GM23338 (cell line): ENCODE results near the gene SPTLC2. TPM values are rescaled to one million over a fixed set of nuclear protein-coding genes. Genes with fewer than 3 reads are reported as not detected.

ENCODE experiments used
- ATAC-seq: fragments of 200-7000 bp; cut with Tn5 transposase; 3 replicates; pipeline ENCODE4 v1.9.1; 2020
- DNase-seq: peaks from one replicate; pipeline ENCODE4 v3.0.0-alpha.2; 2015; ENCODE audit warnings: low spot score
- H2AFZ ChIP-seq: fragments of 200-600 bp; sonication (generic); 2 replicates; pipeline ENCODE4 v1.8.0; 2016; ENCODE audit warnings: antibody characterized with exemption, mild to moderate bottlenecking, moderate library complexity
- H3F3A ChIP-seq: fragments of 200-600 bp; sonication (generic); replicated peaks from 2 replicates; pipeline ENCODE4 v1.8.0; 2017; ENCODE audit warnings: antibody characterized with exemption, mixed run types, low read depth
- H3K27ac ChIP-seq: fragments of 200-600 bp; sonication (generic); 2 replicates; pipeline ENCODE4 v1.6.1; 2016; ENCODE audit warnings: low read depth
- H3K27me3 ChIP-seq: fragments of 200-600 bp; sonication (generic); 2 replicates; pipeline ENCODE4 v1.8.0; 2016; ENCODE audit warnings: mild to moderate bottlenecking, mixed run types, moderate library complexity; ENCODE audit not compliant: insufficient read depth
- H3K36me3 ChIP-seq: fragments of 200-600 bp; sonication (generic); 2 replicates; pipeline ENCODE4 v1.8.0; 2016; ENCODE audit warnings: mild to moderate bottlenecking; ENCODE audit not compliant: insufficient read depth
- H3K4me1 ChIP-seq: fragments of 200-600 bp; sonication (generic); 2 replicates; pipeline ENCODE4 v1.8.0; 2016; ENCODE audit warnings: mild to moderate bottlenecking, moderate library complexity; ENCODE audit not compliant: insufficient read depth
- H3K4me2 ChIP-seq: fragments of 200-600 bp; sonication (generic); 2 replicates; pipeline ENCODE4 v1.7.1; 2017; ENCODE audit warnings: mixed run types
- H3K4me3 ChIP-seq: fragments of 200-600 bp; sonication (generic); 2 replicates; pipeline ENCODE4 v1.6.1; 2016; ENCODE audit warnings: mixed run types
- H3K79me2 ChIP-seq: fragments of 200-600 bp; sonication (generic); replicated peaks from 2 replicates; pipeline ENCODE4 v1.8.0; 2017; ENCODE audit warnings: mild to moderate bottlenecking; ENCODE audit not compliant: insufficient read depth
- H3K9me2 ChIP-seq: fragments of 200-600 bp; sonication (generic); 2 replicates; pipeline ENCODE4 v1.8.0; 2017; ENCODE audit not compliant: insufficient read depth
- H4K20me1 ChIP-seq: fragments of 200-600 bp; sonication (generic); replicated peaks from 2 replicates; pipeline ENCODE4 v1.8.0; 2017; ENCODE audit warnings: mild to moderate bottlenecking; ENCODE audit not compliant: insufficient read depth
- H3K27ac Mint-ChIP-seq: 2 replicates; pipeline ENCODE4 v1.8.0; 2020; ENCODE audit warnings: inconsistent platforms, mild to moderate bottlenecking, moderate library complexity, mixed read lengths
- H3K27me3 Mint-ChIP-seq: 3 replicates; pipeline ENCODE4 v1.8.0; 2022; ENCODE audit warnings: low read depth, mild to moderate bottlenecking, moderate library complexity, mixed read lengths, inconsistent platforms; ENCODE audit not compliant: insufficient read depth, poor library complexity
- H3K36me3 Mint-ChIP-seq: 3 replicates; pipeline ENCODE4 v1.8.0; 2021; ENCODE audit warnings: low read depth, mild to moderate bottlenecking, inconsistent platforms, moderate library complexity, mixed read lengths
- H3K4me1 Mint-ChIP-seq: 3 replicates; pipeline ENCODE4 v1.8.0; 2020; ENCODE audit warnings: mild to moderate bottlenecking, inconsistent platforms, mixed read lengths
- H3K4me3 Mint-ChIP-seq: 3 replicates; pipeline ENCODE4 v1.8.0; 2021; ENCODE audit warnings: moderate library complexity, mild to moderate bottlenecking, inconsistent platforms, mixed read lengths
- H3K9me3 Mint-ChIP-seq: 3 replicates; pipeline ENCODE4 v1.8.0; 2020; ENCODE audit warnings: moderate library complexity, mild to moderate bottlenecking, inconsistent platforms, mixed read lengths
- CREB1 ChIP-seq: fragments of 250-450 bp; sonication (Bioruptor Pico); IDR thresholded peaks from 2 replicates; pipeline ENCODE4 v1.5.0; 2020; ENCODE audit warnings: low read depth, mild to moderate bottlenecking, moderate library complexity
- EZH2 ChIP-seq: fragments of 200-600 bp; sonication (generic); IDR thresholded peaks from one replicate; pipeline ENCODE4 v1.8.0; 2017; ENCODE audit warnings: antibody characterized with exemption, mild to moderate bottlenecking, low read depth; ENCODE audit not compliant: unreplicated experiment
- STAT1 ChIP-seq: IDR thresholded peaks from one replicate; pipeline ENCODE4 v1.6.1; 2016; ENCODE audit warnings: antibody characterized with exemption; ENCODE audit not compliant: unreplicated experiment
- ZNF331 ChIP-seq: fragments of 250-450 bp; sonication (Bioruptor Pico); IDR thresholded peaks from 2 replicates; pipeline ENCODE4 v1.5.0; 2020; ENCODE audit warnings: low read depth, mild to moderate bottlenecking, moderate library complexity
- polyA plus RNA-seq: library from polyadenylated mRNA; unstranded; fragments of >200 nt; fragmentation: Nextera tagmentation; extraction: Ambion mirVana; gene quantifications from 2 replicates; pipeline ENCODE4 v1.2.1, GENCODE V29; 2016
- total RNA-seq: library from RNA; depleted of rRNA; stranded (reverse); fragments of >200 nt; shearing (Covaris generic); gene quantifications from 2 replicates; pipeline ENCODE4 v1.2.3, GENCODE V29; 2014
- TF ChIP-seq, protein P1 (sequence below): IDR thresholded peaks from 2 replicates; pipeline ENCODE4 v1.6.1; 2016; ENCODE audit warnings: antibody characterized with exemption
- TF ChIP-seq, protein P2 (sequence below): IDR thresholded peaks from one replicate; pipeline ENCODE4 v1.6.1; 2018; ENCODE audit warnings: antibody characterized with exemption; ENCODE audit not compliant: unreplicated experiment

SPTLC2 gene
- total and polyA plus RNA-seq, 2 experiments from 2014 or later: 22.3 to 38.9 TPM

GRCh38 chr14:77508249-77508648 lies 108.2 kb downstream of the SPTLC2 start:
- Histone ChIP-seq H3K27me3 (no peaks in the 10 kb centered on the region), H3K4me2 (no peak overlapping the region), H4K20me1 (no peaks in the 10 kb centered on the region), H3K79me2 (no peaks in the 10 kb centered on the region), H3K27ac (no peak overlapping the region), H2AFZ (no peak overlapping the region), H3K36me3 (peaks cover 11% of the 10 kb centered on the region; the same call in 1 of the 2 replicates), H3K4me3 (no peak overlapping the region), H3K9me2 (no peaks in the 10 kb centered on the region), H3K4me1 (no peaks in the 10 kb centered on the region), H3F3A (no peaks in the 10 kb centered on the region)
- Mint-ChIP-seq H3K9me3 (peaks cover 7% of the 10 kb centered on the region; the same call in 2 of the 3 replicates), H3K4me3 (no peak overlapping the region), H3K27me3 (no peaks in the 10 kb centered on the region), H3K4me1 (no peaks in the 10 kb centered on the region), H3K36me3 (peaks cover 18% of the 10 kb centered on the region; the same call in 2 of the 3 replicates), H3K27ac (no peak overlapping the region)
- DNase-seq (no peak), ATAC-seq (no peak)
- TF ChIP-seq STAT1 (no peak), CREB1 (CRISPR knock-in tag) (no peak), ZNF331 (no peak)
- TF ChIP-seq, protein P1, sequence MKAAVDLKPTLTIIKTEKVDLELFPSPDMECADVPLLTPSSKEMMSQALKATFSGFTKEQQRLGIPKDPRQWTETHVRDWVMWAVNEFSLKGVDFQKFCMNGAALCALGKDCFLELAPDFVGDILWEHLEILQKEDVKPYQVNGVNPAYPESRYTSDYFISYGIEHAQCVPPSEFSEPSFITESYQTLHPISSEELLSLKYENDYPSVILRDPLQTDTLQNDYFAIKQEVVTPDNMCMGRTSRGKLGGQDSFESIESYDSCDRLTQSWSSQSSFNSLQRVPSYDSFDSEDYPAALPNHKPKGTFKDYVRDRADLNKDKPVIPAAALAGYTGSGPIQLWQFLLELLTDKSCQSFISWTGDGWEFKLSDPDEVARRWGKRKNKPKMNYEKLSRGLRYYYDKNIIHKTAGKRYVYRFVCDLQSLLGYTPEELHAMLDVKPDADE: no peak
- TF ChIP-seq, protein P2, sequence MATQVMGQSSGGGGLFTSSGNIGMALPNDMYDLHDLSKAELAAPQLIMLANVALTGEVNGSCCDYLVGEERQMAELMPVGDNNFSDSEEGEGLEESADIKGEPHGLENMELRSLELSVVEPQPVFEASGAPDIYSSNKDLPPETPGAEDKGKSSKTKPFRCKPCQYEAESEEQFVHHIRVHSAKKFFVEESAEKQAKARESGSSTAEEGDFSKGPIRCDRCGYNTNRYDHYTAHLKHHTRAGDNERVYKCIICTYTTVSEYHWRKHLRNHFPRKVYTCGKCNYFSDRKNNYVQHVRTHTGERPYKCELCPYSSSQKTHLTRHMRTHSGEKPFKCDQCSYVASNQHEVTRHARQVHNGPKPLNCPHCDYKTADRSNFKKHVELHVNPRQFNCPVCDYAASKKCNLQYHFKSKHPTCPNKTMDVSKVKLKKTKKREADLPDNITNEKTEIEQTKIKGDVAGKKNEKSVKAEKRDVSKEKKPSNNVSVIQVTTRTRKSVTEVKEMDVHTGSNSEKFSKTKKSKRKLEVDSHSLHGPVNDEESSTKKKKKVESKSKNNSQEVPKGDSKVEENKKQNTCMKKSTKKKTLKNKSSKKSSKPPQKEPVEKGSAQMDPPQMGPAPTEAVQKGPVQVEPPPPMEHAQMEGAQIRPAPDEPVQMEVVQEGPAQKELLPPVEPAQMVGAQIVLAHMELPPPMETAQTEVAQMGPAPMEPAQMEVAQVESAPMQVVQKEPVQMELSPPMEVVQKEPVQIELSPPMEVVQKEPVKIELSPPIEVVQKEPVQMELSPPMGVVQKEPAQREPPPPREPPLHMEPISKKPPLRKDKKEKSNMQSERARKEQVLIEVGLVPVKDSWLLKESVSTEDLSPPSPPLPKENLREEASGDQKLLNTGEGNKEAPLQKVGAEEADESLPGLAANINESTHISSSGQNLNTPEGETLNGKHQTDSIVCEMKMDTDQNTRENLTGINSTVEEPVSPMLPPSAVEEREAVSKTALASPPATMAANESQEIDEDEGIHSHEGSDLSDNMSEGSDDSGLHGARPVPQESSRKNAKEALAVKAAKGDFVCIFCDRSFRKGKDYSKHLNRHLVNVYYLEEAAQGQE: no peak

- no peaks in the 10 kb centered on the region for H3F3A ChIP-seq
- H3K9me2 ChIP-seq: no peaks in the 10 kb centered on the region
- peaks cover 20% of the 10 kb centered on the region; the same call in 2 of the 3 replicates for H3K36me3 Mint-ChIP-seq
- ATAC-seq: no peak
- H3K4me1 ChIP-seq: no peaks in the 10 kb centered on the region
- DNase-seq: no peak
- H3K27me3 ChIP-seq: no peaks in the 10 kb centered on the region
- no peaks in the 10 kb centered on the region for H4K20me1 ChIP-seq
- peaks cover 11% of the 10 kb centered on the region; the same call in 2 of the 3 replicates for H3K9me3 Mint-ChIP-seq
- no peak overlapping the region for H3K4me3 Mint-ChIP-seq
- no peaks in the 10 kb centered on the region for H3K79me2 ChIP-seq
- H3K36me3 ChIP-seq: peaks cover 11% of the 10 kb centered on the region; the same call in 1 of the 2 replicates
- TF ChIP-seq CREB1 (CRISPR knock-in tag) (no peak), EZH2 (no peak), STAT1 (no peak)
- TF ChIP-seq, protein P1: no peak
- TF ChIP-seq, protein P2: no peak
- no peak overlapping the region for H3K4me3 ChIP-seq
- H2AFZ ChIP-seq: no peak overlapping the region
- H3K27ac Mint-ChIP-seq: no peak overlapping the region
- H3K4me1 Mint-ChIP-seq: no peaks in the 10 kb centered on the region
- no peak overlapping the region for H3K4me2 ChIP-seq
- H3K27me3 Mint-ChIP-seq: no peaks in the 10 kb centered on the region
- H3K27ac ChIP-seq: no peak overlapping the region
These were observed 108.7 kb downstream of the SPTLC2 start for GRCh38 chr14:77507762-77508161.
